GM12878 (cell line): Measurements from ENCODE around the gene SPTA1. TPM values are rescaled to one million over a fixed set of nuclear protein-coding genes. Genes with fewer than 3 reads are reported as not detected.

Experiments used
- ATAC-seq: fragments of 200-7000 bp; cut with Tn5 transposase; 3 replicates; pipeline ENCODE4 v1.9.1; 2020; ENCODE audit warnings: mild to moderate bottlenecking, moderate library complexity
- BruUV-seq: library from RNA; stranded (reverse); fragments of 400-500 nt; replicated peaks from 2 replicates; lab custom pipeline; 2021; lab: Mats Ljungman, UMichigan
- CTCF ChIA-PET: fragments of 300-600 bp; sonication (Branson Sonifier 250); formaldehyde crosslinking; extraction: SDS; loops from one replicate; lab custom pipeline; 2021; ENCODE audit warnings: inconsistent platforms; lab: Yijun Ruan, JAX
- POLR2A ChIA-PET: fragments of 350-600 bp; formaldehyde crosslinking; extraction: SDS; loops from one replicate; lab custom pipeline; 2021; ENCODE audit warnings: inconsistent platforms; lab: Charles Lee
- RAD21 ChIA-PET: fragments of 300-600 bp; sonication (Branson Sonifier 250); formaldehyde crosslinking; loops from one replicate; lab custom pipeline; 2023; ENCODE audit warnings: antibody characterized with exemption; ENCODE audit not compliant: unreplicated experiment; lab: Charles Lee
- SMC1A ChIA-PET: fragments of 300-600 bp; sonication (Branson Sonifier 250); formaldehyde crosslinking; loops from one replicate; lab custom pipeline; 2023; ENCODE audit not compliant: unreplicated experiment, uncharacterized antibody; lab: Charles Lee
- DNase-seq: peaks from one replicate; pipeline ENCODE4 v3.0.0-alpha.2; 2011; ENCODE audit warnings: low read depth, low spot score
- FAIRE-seq: peaks from 3 replicates; lab custom pipeline; 2011; peaks lifted over from hg19 to GRCh38; lab: Jason Lieb, UNC
- H2AFZ ChIP-seq: 2 replicates; pipeline ENCODE4 v1.6.0; 2011; ENCODE audit warnings: low read depth, low read length, control low read depth; ENCODE audit not compliant: control insufficient read depth
- H3K27ac ChIP-seq: 2 replicates; pipeline ENCODE4 v1.5.1; 2011; ENCODE audit warnings: control low read depth; ENCODE audit not compliant: control insufficient read depth, insufficient read depth
- H3K27me3 ChIP-seq, 2 experiments: replicated peaks in 1 of 2; 2 replicates each; pipeline versions ENCODE4 v1.6.0 to v1.6.1; 2011; ENCODE audit warnings: low read length in 1 of 2; ENCODE audit not compliant: control insufficient read depth in 2 of 2, insufficient read depth in 2 of 2
- H3K36me3 ChIP-seq, 2 experiments: 2 replicates each; pipeline ENCODE4 v1.5.1; 2011; ENCODE audit warnings: low read length in 1 of 2; ENCODE audit not compliant: control insufficient read depth in 2 of 2, insufficient read depth in 2 of 2
- H3K4me1 ChIP-seq: 2 replicates; pipeline ENCODE4 v1.6.1; 2011; ENCODE audit warnings: mild to moderate bottlenecking, low read length, moderate library complexity, mixed read lengths; ENCODE audit not compliant: control insufficient read depth, insufficient read depth
- H3K4me2 ChIP-seq: 2 replicates; pipeline ENCODE4 v1.6.0; 2011; ENCODE audit warnings: control low read depth; ENCODE audit not compliant: control insufficient read depth, insufficient read depth
- H3K4me3 ChIP-seq: fragments of 200-600 bp; sonication (generic); 2 replicates; pipeline ENCODE4 v1.5.1; 2016
- H3K79me2 ChIP-seq: 2 replicates; pipeline ENCODE4 v1.6.0; 2011; ENCODE audit warnings: low read length; ENCODE audit not compliant: control insufficient read depth, insufficient read depth
- H3K9ac ChIP-seq: 2 replicates; pipeline ENCODE4 v1.8.0; 2011; ENCODE audit warnings: low read length, control low read depth, mixed read lengths; ENCODE audit not compliant: control insufficient read depth, insufficient read depth
- H3K9me3 ChIP-seq: replicated peaks from 3 replicates; pipeline ENCODE4 v1.5.1; 2011; ENCODE audit warnings: mild to moderate bottlenecking, low read length; ENCODE audit not compliant: control insufficient read depth, insufficient read depth
- H4K20me1 ChIP-seq: 2 replicates; pipeline ENCODE4 v1.6.0; 2011; ENCODE audit not compliant: control insufficient read depth, insufficient read depth
- CBX5 ChIP-seq: sonication (generic); IDR thresholded peaks from 2 replicates; pipeline ENCODE4 v1.6.1; 2016; ENCODE audit warnings: low read depth, moderate library complexity, mild to moderate bottlenecking, inconsistent platforms
- HCFC1 ChIP-seq: fragments of 150-350 bp; IDR thresholded peaks from 2 replicates; pipeline ENCODE4 v1.6.1; 2014; ENCODE audit warnings: low read length
- JUND ChIP-seq: IDR thresholded peaks from 2 replicates; pipeline ENCODE4 v1.6.1; 2012; ENCODE audit warnings: low read depth, mild to moderate bottlenecking, low read length, improper control_type of control experiment, moderate library complexity
- NR2C1 ChIP-seq: fragments of 450-650 bp; IDR thresholded peaks from 2 replicates; pipeline ENCODE4 v1.6.1; 2017; ENCODE audit warnings: antibody characterized with exemption, mild to moderate bottlenecking, moderate library complexity
- NR2C2 ChIP-seq: IDR thresholded peaks from 2 replicates; pipeline ENCODE4 v1.6.1; 2011; ENCODE audit warnings: borderline replicate concordance, low read depth; ENCODE audit not compliant: control insufficient read depth, insufficient read length
- POLR2AphosphoS5 ChIP-seq: IDR thresholded peaks from 2 replicates; pipeline ENCODE4 v1.6.1; 2011; ENCODE audit warnings: mild to moderate bottlenecking, low read length, inconsistent platforms
- RFX5 ChIP-seq: IDR thresholded peaks from 2 replicates; pipeline ENCODE4 v1.6.1; 2011; ENCODE audit warnings: low read depth, low read length, improper control_type of control experiment
- SMC3 ChIP-seq: IDR thresholded peaks from 2 replicates; pipeline ENCODE4 v1.6.1; 2011; ENCODE audit warnings: low read length, improper control_type of control experiment, borderline replicate concordance
- SREBF2 ChIP-seq: IDR thresholded peaks from 2 replicates; pipeline ENCODE4 v1.6.1; 2012; ENCODE audit warnings: mild to moderate bottlenecking, low read length
- TARDBP ChIP-seq: IDR thresholded peaks from 2 replicates; pipeline ENCODE4 v1.6.1; 2016; ENCODE audit warnings: borderline replicate concordance
- ZSCAN29 ChIP-seq: fragments of 450-650 bp; IDR thresholded peaks from 2 replicates; pipeline ENCODE4 v1.6.1; 2017; ENCODE audit warnings: mild to moderate bottlenecking, moderate library complexity
- in situ Hi-C: fragments of 300-500 bp; cut with MboI; formaldehyde crosslinking; loops from 9 replicates; pipeline ENCODE4 v1.14.3; 2018; ENCODE audit warnings: mixed read lengths
- intact Hi-C: fragments of 100-400 bp; cut with micrococcal nuclease; formaldehyde crosslinking; loops from one replicate; pipeline ENCODE4 v1.14.2; 2022; ENCODE audit not compliant: unreplicated experiment
- polyA plus RNA-seq, 11 experiments: library from polyadenylated mRNA; depleted of rRNA in 4 of 11; unstranded in 6 of 11; stranded (reverse) in 5 of 11; fragments of >200 nt; fragmentation: Nextera tagmentation in 4 of 11; fragmentation: Illumina TruSeq in 1 of 11; extraction: Ambion mirVana in 4 of 11; extraction: Trizol in 1 of 11; gene quantifications; 1 replicate in 1 of 11; 2 replicates in 10 of 11; pipeline versions ENCODE4 v1.2.1 to v1.2.3, GENCODE V29; 2011 to 2016; ENCODE audit warnings: inconsistent platforms in 2 of 11, missing spikeins in 2 of 11, low read depth in 1 of 11
- total RNA-seq, 4 experiments: library from RNA; depleted of rRNA in 3 of 4; stranded (reverse); fragments of >200 nt in 3 of 4; fragmentation: Illumina TruSeq in 1 of 4; extraction: Trizol in 1 of 4; gene quantifications; 2 replicates each; pipeline versions ENCODE4 v1.2.1 to v1.2.3, GENCODE V29; 2013 to 2021
- TF ChIP-seq, protein P1 (sequence below), 3 experiments: IDR thresholded peaks in 2 of 3; conservative IDR thresholded peaks in 1 of 3; 2 replicates each; pipeline ENCODE4 v1.5.1; 2011; ENCODE audit warnings: low read depth in 3 of 3, low read length in 3 of 3, mild to moderate bottlenecking in 3 of 3, control low read depth in 2 of 3, moderate library complexity in 2 of 3, inconsistent platforms in 1 of 3, mixed read lengths in 1 of 3; ENCODE audit not compliant: control insufficient read depth in 2 of 3, insufficient read depth in 1 of 3; ENCODE audit errors: extremely low read depth in 1 of 3
- TF ChIP-seq, protein P2 (sequence below): fragments of 450-650 bp; IDR thresholded peaks from 2 replicates; pipeline ENCODE4 v1.6.1; 2018; ENCODE audit warnings: borderline replicate concordance, mild to moderate bottlenecking; ENCODE audit not compliant: partially characterized antibody
- TF ChIP-seq, protein P3 (sequence below): fragments of 450-650 bp; IDR thresholded peaks from 2 replicates; pipeline ENCODE4 v1.6.1; 2017; ENCODE audit warnings: antibody characterized with exemption, mild to moderate bottlenecking, moderate library complexity

The SPTA1 gene
- total and polyA plus RNA-seq, 10 of the 15 experiments (the other 5 are each of a cell fraction or from before 2014, with no cell fraction given) = under 0.01 to 0.21 (median 0.12) TPM; not detected in 5

DNA sequence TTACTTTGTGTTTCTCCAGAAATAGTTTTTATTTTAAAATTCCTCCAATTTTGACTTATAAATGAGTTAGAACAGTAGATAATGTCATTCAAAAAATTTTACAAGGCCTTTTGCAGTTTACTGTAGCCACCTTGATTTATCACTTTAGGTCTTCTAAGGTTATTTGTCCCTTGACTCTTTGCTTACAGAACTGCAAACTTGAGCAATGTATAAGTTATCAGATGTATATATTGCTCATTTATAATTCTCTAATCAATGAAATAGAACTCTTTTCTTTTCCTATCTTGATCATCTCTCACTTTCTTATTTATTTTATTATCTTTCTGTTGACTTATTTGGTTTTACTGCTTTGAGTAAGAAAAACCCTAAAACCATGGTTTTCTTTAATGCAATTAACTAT lies 5.8 kb upstream of the SPTA1 start:
- Histone ChIP-seq H3K27me3 (no peaks in the 10 kb centered on the region), H3K27ac (no peak overlapping the region), H3K36me3 (no peaks in the 10 kb centered on the region), H3K4me1 (no peaks in the 10 kb centered on the region), H3K4me2 (no peak overlapping the region), H3K9ac (no peak overlapping the region), H4K20me1 (no peaks in the 10 kb centered on the region), H2AFZ (no peak overlapping the region), H3K9me3 (no peaks in the 10 kb centered on the region), H3K4me3 (no peak overlapping the region), H3K79me2 (no peaks in the 10 kb centered on the region)
- ATAC-seq (no peak), FAIRE-seq (no peak), DNase-seq (no peak)
- ChIA-PET RAD21 (no interaction called here), POLR2A (no interaction called here), SMC1A (no interaction called here), CTCF (interaction anchor here (0.6 to 1.1 kb wide), 2 partner anchors 144 to 358 kb away, joined by 3 read pairs; no protein-coding TSS in a partner anchor)
- no TSS peak for BruUV-seq
- in situ Hi-C loops = no loop called here
- intact Hi-C loops = no loop called here
- TF ChIP-seq, protein P1, sequence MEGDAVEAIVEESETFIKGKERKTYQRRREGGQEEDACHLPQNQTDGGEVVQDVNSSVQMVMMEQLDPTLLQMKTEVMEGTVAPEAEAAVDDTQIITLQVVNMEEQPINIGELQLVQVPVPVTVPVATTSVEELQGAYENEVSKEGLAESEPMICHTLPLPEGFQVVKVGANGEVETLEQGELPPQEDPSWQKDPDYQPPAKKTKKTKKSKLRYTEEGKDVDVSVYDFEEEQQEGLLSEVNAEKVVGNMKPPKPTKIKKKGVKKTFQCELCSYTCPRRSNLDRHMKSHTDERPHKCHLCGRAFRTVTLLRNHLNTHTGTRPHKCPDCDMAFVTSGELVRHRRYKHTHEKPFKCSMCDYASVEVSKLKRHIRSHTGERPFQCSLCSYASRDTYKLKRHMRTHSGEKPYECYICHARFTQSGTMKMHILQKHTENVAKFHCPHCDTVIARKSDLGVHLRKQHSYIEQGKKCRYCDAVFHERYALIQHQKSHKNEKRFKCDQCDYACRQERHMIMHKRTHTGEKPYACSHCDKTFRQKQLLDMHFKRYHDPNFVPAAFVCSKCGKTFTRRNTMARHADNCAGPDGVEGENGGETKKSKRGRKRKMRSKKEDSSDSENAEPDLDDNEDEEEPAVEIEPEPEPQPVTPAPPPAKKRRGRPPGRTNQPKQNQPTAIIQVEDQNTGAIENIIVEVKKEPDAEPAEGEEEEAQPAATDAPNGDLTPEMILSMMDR (IDR thresholded peaks at IDR 0.05 in 2 of 3, conservative IDR thresholded peaks at IDR 0.05 in 1 of 3; ENCODE audit: control insufficient read depth in 2 of 3, extremely low read depth in 1 of 3, insufficient read depth in 1 of 3, low read depth in 3 of 3, low read length in 3 of 3) = no peak
- TF ChIP-seq SREBF2 (no peak), NR2C1 (no peak), SMC3 (no peak), CBX5 (no peak), JUND (no peak), TARDBP (no peak), ZSCAN29 (no peak), POLR2AphosphoS5 (no peak), NR2C2 (no peak), RFX5 (no peak), HCFC1 (no peak)
- TF ChIP-seq, protein P2, sequence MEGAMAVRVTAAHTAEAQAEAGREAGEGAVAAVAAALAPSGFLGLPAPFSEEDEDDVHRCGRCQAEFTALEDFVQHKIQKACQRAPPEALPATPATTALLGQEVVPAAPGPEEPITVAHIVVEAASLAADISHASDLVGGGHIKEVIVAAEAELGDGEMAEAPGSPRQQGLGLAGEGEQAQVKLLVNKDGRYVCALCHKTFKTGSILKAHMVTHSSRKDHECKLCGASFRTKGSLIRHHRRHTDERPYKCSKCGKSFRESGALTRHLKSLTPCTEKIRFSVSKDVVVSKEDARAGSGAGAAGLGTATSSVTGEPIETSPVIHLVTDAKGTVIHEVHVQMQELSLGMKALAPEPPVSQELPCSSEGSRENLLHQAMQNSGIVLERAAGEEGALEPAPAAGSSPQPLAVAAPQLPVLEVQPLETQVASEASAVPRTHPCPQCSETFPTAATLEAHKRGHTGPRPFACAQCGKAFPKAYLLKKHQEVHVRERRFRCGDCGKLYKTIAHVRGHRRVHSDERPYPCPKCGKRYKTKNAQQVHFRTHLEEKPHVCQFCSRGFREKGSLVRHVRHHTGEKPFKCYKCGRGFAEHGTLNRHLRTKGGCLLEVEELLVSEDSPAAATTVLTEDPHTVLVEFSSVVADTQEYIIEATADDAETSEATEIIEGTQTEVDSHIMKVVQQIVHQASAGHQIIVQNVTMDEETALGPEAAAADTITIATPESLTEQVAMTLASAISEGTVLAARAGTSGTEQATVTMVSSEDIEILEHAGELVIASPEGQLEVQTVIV = no peak
- TF ChIP-seq, protein P3, sequence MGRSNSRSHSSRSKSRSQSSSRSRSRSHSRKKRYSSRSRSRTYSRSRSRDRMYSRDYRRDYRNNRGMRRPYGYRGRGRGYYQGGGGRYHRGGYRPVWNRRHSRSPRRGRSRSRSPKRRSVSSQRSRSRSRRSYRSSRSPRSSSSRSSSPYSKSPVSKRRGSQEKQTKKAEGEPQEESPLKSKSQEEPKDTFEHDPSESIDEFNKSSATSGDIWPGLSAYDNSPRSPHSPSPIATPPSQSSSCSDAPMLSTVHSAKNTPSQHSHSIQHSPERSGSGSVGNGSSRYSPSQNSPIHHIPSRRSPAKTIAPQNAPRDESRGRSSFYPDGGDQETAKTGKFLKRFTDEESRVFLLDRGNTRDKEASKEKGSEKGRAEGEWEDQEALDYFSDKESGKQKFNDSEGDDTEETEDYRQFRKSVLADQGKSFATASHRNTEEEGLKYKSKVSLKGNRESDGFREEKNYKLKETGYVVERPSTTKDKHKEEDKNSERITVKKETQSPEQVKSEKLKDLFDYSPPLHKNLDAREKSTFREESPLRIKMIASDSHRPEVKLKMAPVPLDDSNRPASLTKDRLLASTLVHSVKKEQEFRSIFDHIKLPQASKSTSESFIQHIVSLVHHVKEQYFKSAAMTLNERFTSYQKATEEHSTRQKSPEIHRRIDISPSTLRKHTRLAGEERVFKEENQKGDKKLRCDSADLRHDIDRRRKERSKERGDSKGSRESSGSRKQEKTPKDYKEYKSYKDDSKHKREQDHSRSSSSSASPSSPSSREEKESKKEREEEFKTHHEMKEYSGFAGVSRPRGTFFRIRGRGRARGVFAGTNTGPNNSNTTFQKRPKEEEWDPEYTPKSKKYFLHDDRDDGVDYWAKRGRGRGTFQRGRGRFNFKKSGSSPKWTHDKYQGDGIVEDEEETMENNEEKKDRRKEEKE = no peak
